Activated T-cell treated with anti-CD3 and anti-CD28 coated beads, Interleukin-2, amount 50 U/mL, for 72 hours (primary cell): Measurements from ENCODE around the gene TRMT2A. TPM values are rescaled to one million over a fixed set of nuclear protein-coding genes. Genes with fewer than 3 reads are reported as not detected.

Experiments used
- ATAC-seq, 2 donors: fragments of 150-1000 bp; cut with Tn5 transposase; replicated peaks in 1 of 2; 2 replicates each; pipeline ENCODE4 v1.10.0; 2021; ENCODE audit warnings: moderate library complexity in 2 of 2, mild to moderate bottlenecking in 1 of 2
- DNase-seq, 2 donors: peaks; one replicate each; pipeline ENCODE4 v3.0.0; 2021 to 2022; ENCODE audit warnings: mixed read lengths in 1 of 2
- H3K27ac Mint-ChIP-seq: one replicate; pipeline ENCODE4 v1.8.0; 2022; ENCODE audit warnings: mild to moderate bottlenecking, moderate library complexity, mixed read lengths
- H3K27me3 Mint-ChIP-seq: one replicate; pipeline ENCODE4 v1.8.0; 2022; ENCODE audit warnings: low read depth, mixed read lengths
- H3K36me3 Mint-ChIP-seq, 2 donors: one replicate each; pipeline ENCODE4 v1.8.0; 2022; ENCODE audit warnings: mixed read lengths in 2 of 2, mild to moderate bottlenecking in 1 of 2; ENCODE audit not compliant: insufficient read depth in 2 of 2
- H3K4me1 Mint-ChIP-seq: one replicate; pipeline ENCODE4 v1.8.0; 2022; ENCODE audit warnings: low read depth, mixed read lengths
- H3K4me3 Mint-ChIP-seq, 2 donors: one replicate each; pipeline ENCODE4 v1.8.0; 2022; ENCODE audit warnings: mild to moderate bottlenecking in 2 of 2, mixed read lengths in 2 of 2, moderate library complexity in 2 of 2
- H3K9me3 Mint-ChIP-seq, 2 donors: one replicate each; pipeline ENCODE4 v1.8.0; 2022; ENCODE audit warnings: mixed read lengths in 2 of 2
- total RNA-seq, 2 donors: library from RNA; stranded (reverse); gene quantifications; one replicate each; pipeline ENCODE4 v1.2.3, GENCODE V29; 2022

Gene TRMT2A
- total RNA-seq, 2 donors from 2014 or later, result 55.6 to 56.8 TPM

GRCh38 chr22:20107951-20108756 is 8.9 kb downstream of the TRMT2A start:
- no peak for ATAC-seq
- Mint-ChIP-seq H3K27me3 (no peaks in the 10 kb centered on the region), H3K4me3 (no peak overlapping the region), H3K4me1 (peaks cover 19% of the 10 kb centered on the region), H3K27ac (peak overlapping the region; percentile 33), H3K36me3 (peaks cover 0 to 3% of the 10 kb centered on the region in 2 donors), H3K9me3 (no peaks in the 10 kb centered on the region)
- no peak for DNase-seq

- Mint-ChIP-seq H3K36me3 (peaks cover 0 to 3% of the 10 kb centered on the region in 2 donors), H3K4me3 (no peak overlapping the region), H3K4me1 (peaks cover 23% of the 10 kb centered on the region), H3K27me3 (no peaks in the 10 kb centered on the region), H3K9me3 (no peaks in the 10 kb centered on the region), H3K27ac (peak overlapping the region; percentile 33)
- no peak for ATAC-seq
- no peak for DNase-seq
Observed at GRCh38 chr22:20107471-20107901, 9.5 kb downstream of the TRMT2A start.

- no peaks in the 10 kb centered on the region for H3K27me3 Mint-ChIP-seq
- no peaks in the 10 kb centered on the region for H3K9me3 Mint-ChIP-seq
- peaks cover 0 to 3% of the 10 kb centered on the region in 2 donors for H3K36me3 Mint-ChIP-seq
- H3K4me1 Mint-ChIP-seq, result peaks cover 23% of the 10 kb centered on the region
- no peak overlapping the region for H3K4me3 Mint-ChIP-seq
- H3K27ac Mint-ChIP-seq, result no peak overlapping the region
- no peak for DNase-seq
- ATAC-seq, result no peak
Observed at GRCh38 chr22:20106849-20107237, 10.2 kb downstream of the TRMT2A start.

GRCh38 chr22:20106205-20106848 is 10.7 kb downstream of the TRMT2A start:
- peaks cover 24% of the 10 kb centered on the region for H3K4me1 Mint-ChIP-seq
- peaks cover 0 to 4% of the 10 kb centered on the region in 2 donors for H3K36me3 Mint-ChIP-seq
- no peak overlapping the region for H3K4me3 Mint-ChIP-seq
- DNase-seq (no peak), ATAC-seq (no peak)
- no peak overlapping the region for H3K27ac Mint-ChIP-seq
- no peaks in the 10 kb centered on the region for H3K27me3 Mint-ChIP-seq
- H3K9me3 Mint-ChIP-seq, result no peaks in the 10 kb centered on the region

- no peaks in the 10 kb centered on the region for H3K9me3 Mint-ChIP-seq
- H3K36me3 Mint-ChIP-seq, result peaks cover 0 to 4% of the 10 kb centered on the region in 2 donors
- no peak overlapping the region for H3K4me3 Mint-ChIP-seq
- H3K27ac Mint-ChIP-seq, result peak overlapping the region; percentile 59
- no peaks in the 10 kb centered on the region for H3K27me3 Mint-ChIP-seq
- peaks cover 25% of the 10 kb centered on the region for H3K4me1 Mint-ChIP-seq
- DNase-seq (no peak), ATAC-seq (no peak)
Observed at GRCh38 chr22:20105456-20106204, 11.4 kb downstream of the TRMT2A start.

- Mint-ChIP-seq H3K27me3 (no peaks in the 10 kb centered on the region), H3K4me1 (peaks cover 44% of the 10 kb centered on the region), H3K27ac (peak overlapping the region; percentile 36), H3K4me3 (peak overlapping the region in 1 of 2 donors; percentile 9), H3K9me3 (no peaks in the 10 kb centered on the region), H3K36me3 (peaks cover 6 to 25% of the 10 kb centered on the region in 2 donors)
- ATAC-seq, result no peak
- DNase-seq, result no peak
Observed at GRCh38 chr22:20102203-20102780, 14.7 kb downstream of the TRMT2A start.

- H3K4me1 Mint-ChIP-seq, result peaks cover 44% of the 10 kb centered on the region
- peaks cover 10 to 31% of the 10 kb centered on the region in 2 donors for H3K36me3 Mint-ChIP-seq
- peak overlapping the region in 1 of 2 donors; percentile 22 for H3K4me3 Mint-ChIP-seq
Observed at GRCh38 chr22:20101638-20102037, 15.4 kb downstream of the TRMT2A start.

GRCh38 chr22:20099099-20099711 is 17.8 kb downstream of the TRMT2A start:
- Mint-ChIP-seq H3K27ac (peak overlapping the region; percentile 79), H3K27me3 (no peaks in the 10 kb centered on the region), H3K9me3 (no peaks in the 10 kb centered on the region), H3K36me3 (peaks cover 16 to 41% of the 10 kb centered on the region in 2 donors), H3K4me3 (peak overlapping the region; percentile 5 to 63), H3K4me1 (peaks cover 59% of the 10 kb centered on the region)
- no peak for DNase-seq
- ATAC-seq, result no peak

More at GRCh38 chr22:20101638-20102037, 15.4 kb downstream of the TRMT2A start:
- DNase-seq (no peak), ATAC-seq (no peak)
- no peaks in the 10 kb centered on the region for H3K27me3 Mint-ChIP-seq
- H3K9me3 Mint-ChIP-seq, result no peaks in the 10 kb centered on the region
- H3K27ac Mint-ChIP-seq, result peak overlapping the region; percentile 64

- Mint-ChIP-seq H3K36me3 (peaks cover 16 to 42% of the 10 kb centered on the region in 2 donors), H3K9me3 (no peaks in the 10 kb centered on the region), H3K27me3 (no peaks in the 10 kb centered on the region), H3K4me3 (no peak overlapping the region), H3K27ac (peak overlapping the region; percentile 61), H3K4me1 (peaks cover 47% of the 10 kb centered on the region)
- no peak for DNase-seq
- ATAC-seq, result no peak
Observed at GRCh38 chr22:20096574-20097420, 20.2 kb downstream of the TRMT2A start.

GRCh38 chr22:20095521-20095920 is 21.5 kb downstream of the TRMT2A start:
- DNase-seq (no peak), ATAC-seq (no peak)
- Mint-ChIP-seq H3K9me3 (no peaks in the 10 kb centered on the region), H3K4me1 (peaks cover 39% of the 10 kb centered on the region), H3K27me3 (no peaks in the 10 kb centered on the region), H3K4me3 (peak overlapping the region in 1 of 2 donors; percentile 29), H3K36me3 (peaks cover 18 to 45% of the 10 kb centered on the region in 2 donors), H3K27ac (peak overlapping the region; percentile 69)

- DNase-seq (no peak), ATAC-seq (peak; percentile 11 to 16)
- Mint-ChIP-seq H3K27ac (no peak overlapping the region), H3K4me3 (no peak overlapping the region), H3K9me3 (no peaks in the 10 kb centered on the region), H3K27me3 (no peaks in the 10 kb centered on the region), H3K4me1 (peaks cover 29% of the 10 kb centered on the region), H3K36me3 (peaks cover 21 to 36% of the 10 kb centered on the region in 2 donors)
Observed at GRCh38 chr22:20094197-20094807, 22.7 kb downstream of the TRMT2A start.
